ENCODE measurements around the gene PRR35.

DNA sequence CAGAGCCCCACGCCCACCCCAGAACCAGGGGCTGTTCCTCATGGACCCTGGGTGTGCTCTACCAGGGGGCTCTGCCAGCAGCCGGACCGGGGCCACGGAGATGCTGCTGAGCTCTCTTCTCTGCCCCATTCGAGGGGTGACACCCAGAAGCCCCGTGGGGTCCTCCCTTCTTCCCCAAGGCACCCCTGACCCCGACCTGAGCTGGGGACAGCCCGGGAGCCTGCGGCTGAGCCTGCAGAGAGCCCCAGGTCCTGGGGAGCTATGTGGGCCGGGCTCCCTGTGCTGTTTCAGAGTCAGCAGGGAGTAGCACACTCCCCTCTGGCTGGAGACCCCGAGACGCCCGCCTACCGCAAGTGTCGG is 1.2 kb upstream of the PRR35 start:
- TF ChIP-seq, protein P1, sequence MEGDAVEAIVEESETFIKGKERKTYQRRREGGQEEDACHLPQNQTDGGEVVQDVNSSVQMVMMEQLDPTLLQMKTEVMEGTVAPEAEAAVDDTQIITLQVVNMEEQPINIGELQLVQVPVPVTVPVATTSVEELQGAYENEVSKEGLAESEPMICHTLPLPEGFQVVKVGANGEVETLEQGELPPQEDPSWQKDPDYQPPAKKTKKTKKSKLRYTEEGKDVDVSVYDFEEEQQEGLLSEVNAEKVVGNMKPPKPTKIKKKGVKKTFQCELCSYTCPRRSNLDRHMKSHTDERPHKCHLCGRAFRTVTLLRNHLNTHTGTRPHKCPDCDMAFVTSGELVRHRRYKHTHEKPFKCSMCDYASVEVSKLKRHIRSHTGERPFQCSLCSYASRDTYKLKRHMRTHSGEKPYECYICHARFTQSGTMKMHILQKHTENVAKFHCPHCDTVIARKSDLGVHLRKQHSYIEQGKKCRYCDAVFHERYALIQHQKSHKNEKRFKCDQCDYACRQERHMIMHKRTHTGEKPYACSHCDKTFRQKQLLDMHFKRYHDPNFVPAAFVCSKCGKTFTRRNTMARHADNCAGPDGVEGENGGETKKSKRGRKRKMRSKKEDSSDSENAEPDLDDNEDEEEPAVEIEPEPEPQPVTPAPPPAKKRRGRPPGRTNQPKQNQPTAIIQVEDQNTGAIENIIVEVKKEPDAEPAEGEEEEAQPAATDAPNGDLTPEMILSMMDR (IDR thresholded peaks at IDR 0.05; ENCODE audit: extremely low read depth in 1 of 2, insufficient read depth in 1 of 2, low read depth in 1 of 2, low read length in 2 of 2) = no peak
- TF ChIP-seq POLR2AphosphoS5 (IDR thresholded peaks at IDR 0.05; ENCODE audit: insufficient read depth, low read depth, low read length) = no peak
- TF ChIP-seq EZH2 (IDR thresholded peaks at IDR 0.05; ENCODE audit: borderline replicate concordance, low read depth, low read length, severe bottlenecking) = no peak
- TF ChIP-seq GATA2 (IDR thresholded peaks at IDR 0.05; ENCODE audit: insufficient read depth, insufficient read length, low read depth, low read length) = no peak
- no peak for TF ChIP-seq FOS (IDR thresholded peaks at IDR 0.05; ENCODE audit: borderline replicate concordance, insufficient read depth, low read length)
- TF ChIP-seq POLR2A (IDR thresholded peaks at IDR 0.05; ENCODE audit: low read depth, low read length) = no peak
- no peak for TF ChIP-seq JUN (IDR thresholded peaks at IDR 0.05; ENCODE audit: borderline replicate concordance, insufficient read depth, insufficient read length, low read depth)
- TF ChIP-seq MYC (IDR thresholded peaks at IDR 0.05; ENCODE audit: low read depth, low read length) = no peak

All from endothelial cell of umbilical vein (primary cell).